Measurements from ENCODE around the gene CYREN.

DNA sequence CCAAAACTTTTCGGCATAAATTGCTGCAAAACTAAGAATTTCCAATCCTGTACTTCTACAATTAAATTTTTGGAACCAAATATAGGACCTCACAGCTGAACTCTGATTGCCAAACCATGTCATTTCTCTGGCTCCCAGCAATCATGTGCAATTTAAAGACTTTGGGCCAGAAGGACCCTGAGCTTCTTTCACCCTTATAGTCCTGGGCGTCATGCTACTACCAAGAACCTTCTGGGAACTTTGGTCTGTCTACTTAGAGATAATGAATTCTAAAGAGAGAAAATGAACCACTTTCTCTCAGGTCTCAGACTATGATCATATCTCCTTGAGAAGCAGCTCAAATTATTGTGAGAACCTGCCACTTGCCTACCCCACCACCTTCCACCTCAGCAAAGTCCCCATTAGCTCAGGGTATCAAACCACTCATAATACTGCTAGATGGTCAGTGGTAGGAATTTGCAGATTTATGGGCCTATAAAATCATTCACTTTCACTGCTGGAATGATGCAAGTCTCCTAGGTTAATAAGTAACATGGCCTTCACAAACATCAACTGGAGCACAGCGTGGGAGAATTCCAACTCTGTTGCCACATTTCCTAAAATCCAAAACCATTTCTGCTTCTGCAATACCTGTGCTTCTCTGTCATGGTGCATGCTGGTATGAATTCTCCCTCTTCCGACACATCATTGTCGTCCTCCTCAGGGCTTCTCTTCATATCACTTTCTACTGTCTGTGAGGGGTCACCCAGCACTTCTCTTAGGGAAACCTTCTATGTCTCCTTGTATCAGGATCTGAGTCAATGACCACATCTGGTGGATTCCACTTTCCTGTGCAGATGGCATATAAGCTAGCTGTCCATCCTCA is 47.4 kb upstream of the CYREN start:
- TF ChIP-seq, protein P1, sequence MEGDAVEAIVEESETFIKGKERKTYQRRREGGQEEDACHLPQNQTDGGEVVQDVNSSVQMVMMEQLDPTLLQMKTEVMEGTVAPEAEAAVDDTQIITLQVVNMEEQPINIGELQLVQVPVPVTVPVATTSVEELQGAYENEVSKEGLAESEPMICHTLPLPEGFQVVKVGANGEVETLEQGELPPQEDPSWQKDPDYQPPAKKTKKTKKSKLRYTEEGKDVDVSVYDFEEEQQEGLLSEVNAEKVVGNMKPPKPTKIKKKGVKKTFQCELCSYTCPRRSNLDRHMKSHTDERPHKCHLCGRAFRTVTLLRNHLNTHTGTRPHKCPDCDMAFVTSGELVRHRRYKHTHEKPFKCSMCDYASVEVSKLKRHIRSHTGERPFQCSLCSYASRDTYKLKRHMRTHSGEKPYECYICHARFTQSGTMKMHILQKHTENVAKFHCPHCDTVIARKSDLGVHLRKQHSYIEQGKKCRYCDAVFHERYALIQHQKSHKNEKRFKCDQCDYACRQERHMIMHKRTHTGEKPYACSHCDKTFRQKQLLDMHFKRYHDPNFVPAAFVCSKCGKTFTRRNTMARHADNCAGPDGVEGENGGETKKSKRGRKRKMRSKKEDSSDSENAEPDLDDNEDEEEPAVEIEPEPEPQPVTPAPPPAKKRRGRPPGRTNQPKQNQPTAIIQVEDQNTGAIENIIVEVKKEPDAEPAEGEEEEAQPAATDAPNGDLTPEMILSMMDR (conservative IDR thresholded peaks at IDR 0.05; ENCODE audit: low read length) = no peak
- TF ChIP-seq EZH2phosphoT487 (IDR thresholded peaks at IDR 0.05; ENCODE audit: borderline replicate concordance, low read depth, low read length) = no peak
